Nephron progenitor cell (in vitro differentiated cells): ENCODE results near the gene PLCG2.

Experiments used
- DNase-seq: peaks from one replicate; pipeline ENCODE4 v3.0.0; 2021
- H3K27ac Mint-ChIP-seq: 2 replicates; pipeline ENCODE4 v1.8.0; 2021; ENCODE audit warnings: mild to moderate bottlenecking, moderate library complexity, mixed read lengths
- H3K27me3 Mint-ChIP-seq: 2 replicates; pipeline ENCODE4 v1.8.0; 2021; ENCODE audit warnings: mild to moderate bottlenecking, low read depth, mixed read lengths; ENCODE audit not compliant: poor library complexity
- H3K36me3 Mint-ChIP-seq: 2 replicates; pipeline ENCODE4 v1.8.0; 2021; ENCODE audit warnings: low read depth, mixed read lengths
- H3K4me1 Mint-ChIP-seq: 2 replicates; pipeline ENCODE4 v1.8.0; 2021; ENCODE audit warnings: mixed read lengths
- H3K4me3 Mint-ChIP-seq: 2 replicates; pipeline ENCODE4 v1.8.0; 2021; ENCODE audit warnings: mild to moderate bottlenecking, moderate library complexity, mixed read lengths
- H3K9me3 Mint-ChIP-seq: 2 replicates; pipeline ENCODE4 v1.8.0; 2021; ENCODE audit warnings: mild to moderate bottlenecking, moderate library complexity, mixed read lengths
- CTCF ChIP-seq: fragments of 200-600 bp; sonication (generic); IDR thresholded peaks from 2 replicates; pipeline ENCODE4 v1.5.0; 2021; ENCODE audit warnings: antibody characterized with exemption

Gene PLCG2

GRCh38 chr16:81808933-81809480 lies 29.9 kb downstream of the PLCG2 start:
- no peak for DNase-seq
- Mint-ChIP-seq H3K27ac (no peak overlapping the region), H3K27me3 (peaks cover 13% of the 10 kb centered on the region), H3K4me1 (peaks cover 24% of the 10 kb centered on the region), H3K4me3 (no peak overlapping the region), H3K9me3 (peaks cover 22% of the 10 kb centered on the region), H3K36me3 (peaks cover 7% of the 10 kb centered on the region)
- no peak for TF ChIP-seq CTCF

- no peak for TF ChIP-seq CTCF
- H3K27ac Mint-ChIP-seq = no peak overlapping the region
- DNase-seq = no peak
These were observed 30.5 kb downstream of the PLCG2 start for GRCh38 chr16:81809567-81809966.

GRCh38 chr16:81810361-81810760 lies 31.3 kb downstream of the PLCG2 start:
- Mint-ChIP-seq H3K27ac (no peak overlapping the region), H3K4me3 (no peak overlapping the region), H3K4me1 (peaks cover 19% of the 10 kb centered on the region), H3K27me3 (peaks cover 10% of the 10 kb centered on the region), H3K9me3 (peaks cover 22% of the 10 kb centered on the region), H3K36me3 (peaks cover 7% of the 10 kb centered on the region)
- no peak for TF ChIP-seq CTCF
- no peak for DNase-seq

More at GRCh38 chr16:81809567-81809966, 30.5 kb downstream of the PLCG2 start:
- Mint-ChIP-seq H3K4me1 (peaks cover 22% of the 10 kb centered on the region), H3K9me3 (peaks cover 22% of the 10 kb centered on the region), H3K36me3 (peaks cover 7% of the 10 kb centered on the region), H3K27me3 (peaks cover 10% of the 10 kb centered on the region), H3K4me3 (no peak overlapping the region)

- Mint-ChIP-seq H3K9me3 (peaks cover 22% of the 10 kb centered on the region), H3K27ac (no peak overlapping the region), H3K36me3 (peaks cover 7% of the 10 kb centered on the region), H3K4me1 (peaks cover 19% of the 10 kb centered on the region), H3K4me3 (no peak overlapping the region), H3K27me3 (peaks cover 7% of the 10 kb centered on the region)
- TF ChIP-seq CTCF = no peak
- DNase-seq = no peak
These were observed 31.9 kb downstream of the PLCG2 start for GRCh38 chr16:81810894-81811538.

DNA sequence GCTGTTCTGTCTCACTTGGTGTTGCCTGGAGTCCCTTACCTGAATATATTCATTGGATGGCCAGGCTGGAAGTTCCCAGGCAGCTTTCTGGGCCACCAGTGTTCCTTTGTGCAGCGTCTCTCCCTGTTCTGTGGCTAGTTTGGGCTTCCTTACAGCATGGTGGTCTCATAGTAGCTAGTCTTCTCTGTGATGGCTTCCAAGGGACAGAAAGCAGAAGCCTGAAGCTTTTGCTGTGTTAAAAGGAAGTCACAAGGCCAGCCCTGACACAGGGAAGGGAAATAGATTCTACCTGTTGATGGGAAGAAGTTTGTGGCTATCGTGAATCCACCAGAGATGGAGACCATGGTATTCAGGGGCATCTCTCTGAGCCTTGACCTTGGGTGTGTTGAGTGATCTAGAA lies 34.6 kb downstream of the PLCG2 start:
- Mint-ChIP-seq H3K27ac (no peak overlapping the region), H3K4me1 (peaks cover 15% of the 10 kb centered on the region), H3K4me3 (no peak overlapping the region), H3K9me3 (peaks cover 22% of the 10 kb centered on the region), H3K36me3 (peaks cover 7% of the 10 kb centered on the region), H3K27me3 (peaks cover 10% of the 10 kb centered on the region)
- no peak for DNase-seq
- TF ChIP-seq CTCF = no peak
